HuH-7.5 (cell line): ENCODE results near the gene NEDD4L.

ENCODE experiments used
- DNase-seq: peaks from one replicate; pipeline ENCODE4 v3.0.0; 2011; ENCODE audit warnings: low spot score

The NEDD4L gene

DNA sequence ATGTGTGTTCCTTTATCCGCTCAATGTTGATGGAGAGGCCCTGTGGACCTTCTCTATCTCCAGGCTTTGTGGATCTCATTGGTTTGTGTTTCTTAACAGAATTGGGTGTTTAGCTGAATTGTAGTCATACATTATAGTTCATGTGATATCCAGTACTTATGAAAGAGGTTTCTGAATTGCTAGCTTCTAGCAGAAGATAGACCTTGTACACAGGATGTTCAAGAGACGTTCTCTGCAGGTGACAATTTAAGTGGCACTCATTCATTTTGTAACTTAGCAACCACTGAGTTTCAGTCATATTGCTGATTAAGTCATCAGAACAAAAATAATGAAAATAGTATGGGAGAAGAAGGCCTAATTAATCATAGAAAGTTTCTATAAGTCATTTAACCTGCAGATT is 305.6 kb downstream of the NEDD4L start:
- no peak for DNase-seq

DNA sequence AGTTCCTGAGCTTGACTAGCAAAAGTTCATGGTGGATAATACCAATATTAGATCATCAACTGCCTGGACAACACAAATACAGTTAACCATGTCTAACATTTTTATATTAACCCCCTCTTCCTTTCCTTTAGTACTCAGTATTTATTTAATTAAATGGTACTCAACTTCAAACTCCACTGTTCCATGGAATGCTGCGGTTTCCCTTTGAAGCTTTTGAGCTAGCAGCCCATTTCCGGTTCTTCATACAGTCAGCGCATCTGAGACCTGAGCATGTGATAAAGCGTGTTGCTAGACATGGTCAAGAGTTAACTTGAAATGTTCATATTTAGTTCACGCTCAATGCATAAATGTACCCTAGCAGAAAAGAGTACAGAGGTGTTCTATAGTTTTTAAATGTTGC is 306.5 kb downstream of the NEDD4L start:
- no peak for DNase-seq

DNA sequence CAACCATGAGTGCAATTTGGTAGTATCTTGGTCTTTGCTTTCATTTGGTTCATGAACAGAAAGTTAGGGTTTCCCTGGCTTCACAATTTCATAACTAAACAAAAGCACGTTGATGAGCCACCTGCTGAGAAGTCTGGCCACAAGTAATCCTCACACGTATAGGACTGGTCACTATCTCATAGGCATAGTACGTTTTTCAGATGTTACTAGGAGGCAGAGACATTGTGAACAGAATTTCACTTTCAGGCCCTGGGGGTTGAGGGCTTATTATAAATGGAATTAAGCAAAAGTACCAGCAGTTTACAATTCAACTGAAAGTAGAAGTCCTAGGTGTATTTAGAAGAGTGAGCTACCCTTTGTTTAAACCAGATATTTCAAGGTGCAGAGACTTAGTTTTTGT is 307.8 kb downstream of the NEDD4L start:
- DNase-seq: no peak

DNA sequence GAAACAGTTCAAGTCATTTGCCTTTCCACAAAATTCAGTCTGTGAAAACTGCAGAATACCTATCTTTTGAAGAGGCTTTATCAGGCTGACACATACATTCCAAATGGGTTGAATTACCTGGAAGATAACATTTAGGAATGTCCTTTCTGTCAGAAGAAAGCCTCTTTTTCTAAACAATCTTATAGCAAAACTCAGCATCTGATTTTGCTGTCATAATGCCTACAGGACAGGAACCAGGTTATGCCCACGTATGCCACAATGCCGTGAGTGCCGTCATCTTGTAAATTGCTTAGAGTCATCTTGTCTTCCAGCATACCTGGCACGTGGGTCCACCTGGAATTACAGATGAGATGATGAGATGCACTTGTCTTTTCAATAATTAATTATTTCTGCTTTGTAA is 309.6 kb downstream of the NEDD4L start:
- DNase-seq: no peak

DNA sequence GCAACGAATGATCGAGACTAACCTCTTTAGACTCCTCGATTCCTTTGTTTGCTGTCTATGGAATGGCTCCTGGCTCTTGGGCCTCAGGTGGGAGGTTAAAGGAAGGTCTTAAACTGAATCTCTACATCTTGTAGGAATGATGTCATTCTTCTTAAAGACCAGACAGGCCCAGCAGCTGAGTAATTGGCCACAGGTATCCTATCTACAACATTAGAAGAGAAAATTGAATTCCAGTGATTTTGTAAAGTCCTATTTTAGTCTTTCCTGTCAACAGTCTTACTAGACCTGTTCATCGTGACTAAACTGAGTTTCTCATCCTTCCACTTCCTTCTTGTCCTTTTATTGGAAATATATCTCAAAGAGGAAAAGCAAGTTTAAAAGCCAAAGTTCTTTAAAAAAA is 310.0 kb downstream of the NEDD4L start:
- no peak for DNase-seq

DNA sequence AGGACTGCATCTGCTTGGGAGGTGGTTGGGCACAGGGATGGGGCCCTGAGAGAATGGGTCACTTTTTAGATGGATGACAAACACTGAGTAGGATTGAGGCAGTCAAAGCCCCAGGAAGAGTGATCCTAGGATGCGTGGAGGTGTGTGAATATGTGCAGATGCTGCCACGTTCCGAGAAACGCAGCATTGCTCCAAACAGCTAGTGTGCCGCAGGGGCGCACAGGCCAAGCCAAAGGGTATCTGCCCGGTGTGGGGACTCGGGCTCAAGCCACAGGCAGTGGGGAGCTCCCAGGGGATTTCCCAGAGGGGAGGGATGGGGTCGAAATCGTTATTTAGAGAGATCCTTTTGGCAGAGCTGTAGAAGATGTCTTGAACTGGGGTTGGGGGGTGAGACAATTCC is 310.8 kb downstream of the NEDD4L start:
- no peak for DNase-seq

DNA sequence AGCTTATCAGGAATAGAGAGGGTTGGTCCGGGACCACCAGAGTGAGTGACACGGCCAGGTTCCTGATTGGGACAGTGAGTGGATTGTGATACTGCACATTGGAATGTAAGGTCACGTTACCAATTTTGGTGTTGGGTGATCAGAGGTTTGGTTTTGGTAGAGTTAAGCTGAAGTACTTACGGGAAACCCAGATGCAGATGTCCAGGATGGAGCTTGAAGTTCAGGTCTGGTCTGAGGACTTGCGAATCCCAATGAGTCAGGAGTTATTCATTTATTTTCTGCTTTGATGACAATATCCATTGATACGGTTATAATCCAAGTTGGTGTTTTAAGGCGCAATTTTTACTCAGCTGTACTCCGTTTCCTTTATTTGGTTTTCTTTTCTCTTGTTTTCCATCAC is 311.2 kb downstream of the NEDD4L start:
- no peak for DNase-seq

DNA sequence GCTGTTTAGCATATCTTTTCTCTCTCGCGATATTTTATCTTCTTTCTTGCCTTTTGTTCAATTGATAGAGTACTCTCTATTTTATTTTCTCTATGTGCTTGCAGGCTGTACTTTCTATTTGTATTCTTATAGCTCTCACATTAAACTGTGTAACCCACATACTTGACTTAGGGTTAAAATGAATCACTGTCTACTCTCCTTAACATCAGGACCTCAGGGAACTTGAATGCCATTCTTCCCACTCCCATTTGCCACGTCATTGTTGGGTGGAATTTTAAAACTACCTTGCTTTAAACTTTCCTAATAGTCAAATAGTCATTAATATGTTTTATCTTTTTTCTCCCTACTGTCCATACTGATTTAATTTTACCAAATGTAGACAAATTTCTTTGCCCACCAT is 315.2 kb downstream of the NEDD4L start:
- DNase-seq: no peak

DNA sequence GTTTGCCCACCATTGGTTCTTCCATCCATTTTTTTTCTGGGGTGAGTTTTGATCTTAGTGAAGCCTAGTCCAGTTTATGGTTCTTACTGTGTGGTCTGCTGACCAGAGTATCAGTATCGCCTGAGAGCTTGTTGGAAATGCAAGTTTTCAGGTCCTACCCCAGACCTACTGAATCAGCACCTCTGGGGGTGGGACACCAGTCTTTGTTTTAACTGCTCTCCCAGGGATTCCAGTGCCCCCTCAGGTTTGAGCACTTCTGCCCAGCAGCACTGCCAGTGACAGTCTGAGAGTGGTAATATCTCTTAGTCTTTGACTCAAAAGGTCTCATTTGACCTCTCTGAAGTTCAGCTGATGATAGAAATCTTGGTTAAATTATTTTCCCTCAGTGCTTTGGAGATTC is 315.6 kb downstream of the NEDD4L start:
- no peak for DNase-seq

DNA sequence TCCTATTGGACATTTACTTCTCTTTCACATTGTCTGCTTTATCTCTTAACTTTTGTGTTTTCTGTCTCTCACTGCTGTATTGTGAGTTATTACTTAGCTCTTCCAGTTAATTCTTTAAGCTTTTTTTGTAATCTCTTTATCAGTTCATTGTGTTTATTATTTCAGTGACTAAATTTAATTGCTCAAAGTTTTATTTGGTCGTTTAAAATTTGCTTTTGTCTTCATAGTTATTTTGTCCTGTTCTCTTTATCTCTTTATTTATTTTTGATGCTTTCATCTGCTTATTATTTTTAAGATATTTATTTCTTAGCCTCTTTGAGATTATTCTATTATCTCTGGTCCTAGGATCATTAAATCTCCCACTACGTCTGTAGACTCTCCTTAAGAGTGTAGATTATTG is 316.3 kb downstream of the NEDD4L start:
- no peak for DNase-seq

DNA sequence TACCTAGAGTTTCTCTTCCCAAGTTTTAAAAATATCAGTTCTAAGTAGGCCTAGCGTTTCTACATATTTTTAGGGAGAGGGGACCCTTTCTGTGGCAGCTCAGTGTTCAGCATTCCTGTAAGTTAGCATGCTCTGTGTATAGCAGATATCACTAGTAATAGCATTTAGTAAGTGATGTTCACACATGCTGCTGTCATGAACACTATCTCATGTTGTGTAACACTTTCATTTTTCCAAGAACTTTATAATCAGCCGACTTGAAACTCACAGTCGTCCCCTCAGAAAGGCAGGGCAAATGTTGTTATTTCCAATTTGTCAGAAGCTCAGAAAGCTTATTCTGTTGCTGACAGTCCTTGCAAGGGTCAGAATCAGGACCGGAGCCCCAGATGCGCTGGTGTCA is 317.2 kb downstream of the NEDD4L start:
- no peak for DNase-seq

DNA sequence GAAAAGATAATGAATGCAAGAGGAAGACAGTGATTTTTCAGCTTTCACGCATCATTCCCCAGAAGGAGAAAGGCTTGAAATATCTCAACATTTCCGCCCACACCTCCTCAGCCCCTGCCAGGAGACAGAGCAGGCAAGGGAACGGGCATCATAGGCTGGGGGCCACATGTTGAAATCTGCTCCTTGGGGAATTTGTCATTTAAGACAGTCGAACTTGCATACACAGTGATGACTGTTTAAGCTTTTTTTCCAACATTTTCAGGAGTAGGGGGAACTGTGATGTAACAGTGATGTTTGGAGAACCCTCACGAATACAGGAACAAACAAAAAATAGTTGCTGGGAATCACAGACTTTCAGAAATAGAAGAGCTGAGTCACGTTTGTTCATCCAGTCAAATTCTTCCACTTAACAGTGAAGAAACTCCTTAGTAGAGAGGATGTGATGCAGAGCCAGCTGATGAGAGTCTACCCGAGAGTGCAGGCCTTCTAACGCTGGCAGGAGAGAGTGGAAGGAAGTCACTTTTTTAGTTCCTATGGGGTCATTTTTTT is 318.1 kb downstream of the NEDD4L start:
- DNase-seq: no peak

DNA sequence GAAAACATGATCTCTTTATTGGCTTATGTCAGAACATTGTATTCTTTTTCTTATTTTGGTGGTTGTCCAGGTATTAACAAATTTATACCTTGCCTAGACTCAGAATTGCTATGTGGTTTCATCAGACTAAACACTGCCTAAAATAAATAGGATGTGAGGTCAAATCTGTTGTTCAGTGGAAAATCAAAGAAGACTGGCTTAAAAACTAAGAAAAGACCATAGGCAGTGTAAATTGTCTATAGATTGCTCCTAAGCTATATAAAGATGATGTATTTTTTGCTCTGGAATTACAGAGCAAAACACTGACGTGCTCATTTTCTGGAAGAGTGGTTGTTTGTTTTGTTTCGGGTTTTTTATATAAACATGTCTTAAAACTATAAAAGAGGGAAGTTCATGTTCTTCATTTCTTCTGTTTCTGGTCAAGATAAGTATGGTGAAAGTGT is 318.8 kb downstream of the NEDD4L start:
- no peak for DNase-seq

DNA sequence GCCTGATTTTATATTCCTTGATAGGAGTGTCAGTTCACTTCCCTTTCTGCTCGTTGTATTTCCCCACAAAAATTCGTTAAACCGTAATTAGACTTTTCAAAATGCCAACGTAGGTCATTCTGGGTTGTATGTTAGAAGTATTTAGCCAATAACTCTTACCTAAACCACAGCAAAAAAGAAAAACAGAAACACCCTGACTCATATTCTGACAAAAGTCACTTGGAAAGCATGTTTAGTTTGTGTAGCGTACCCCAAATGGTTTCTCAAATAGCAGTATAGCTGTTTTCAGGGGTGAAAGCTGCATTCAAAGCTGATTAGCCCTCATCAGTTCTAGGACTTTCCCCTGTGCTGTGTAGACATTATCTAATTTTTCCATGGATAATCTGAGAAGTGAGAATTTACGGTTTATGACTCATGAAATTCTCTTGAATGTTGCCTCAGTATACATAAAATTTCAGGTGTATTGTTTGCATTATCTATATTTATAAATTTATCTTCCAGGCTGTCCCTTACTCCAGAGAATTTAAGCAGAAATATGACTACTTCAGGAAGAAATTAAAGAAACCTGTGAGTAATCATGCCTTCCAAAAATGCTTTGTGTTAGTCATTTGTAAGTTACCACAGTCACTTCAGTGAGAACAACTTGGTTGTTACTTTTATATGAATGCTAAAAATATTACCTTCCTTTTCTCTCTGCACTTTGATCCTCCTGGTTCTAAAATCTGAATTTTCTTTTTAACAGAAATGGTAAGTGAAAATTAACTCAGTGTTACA is 319.9 kb downstream of the NEDD4L start:
- no peak for DNase-seq

DNA sequence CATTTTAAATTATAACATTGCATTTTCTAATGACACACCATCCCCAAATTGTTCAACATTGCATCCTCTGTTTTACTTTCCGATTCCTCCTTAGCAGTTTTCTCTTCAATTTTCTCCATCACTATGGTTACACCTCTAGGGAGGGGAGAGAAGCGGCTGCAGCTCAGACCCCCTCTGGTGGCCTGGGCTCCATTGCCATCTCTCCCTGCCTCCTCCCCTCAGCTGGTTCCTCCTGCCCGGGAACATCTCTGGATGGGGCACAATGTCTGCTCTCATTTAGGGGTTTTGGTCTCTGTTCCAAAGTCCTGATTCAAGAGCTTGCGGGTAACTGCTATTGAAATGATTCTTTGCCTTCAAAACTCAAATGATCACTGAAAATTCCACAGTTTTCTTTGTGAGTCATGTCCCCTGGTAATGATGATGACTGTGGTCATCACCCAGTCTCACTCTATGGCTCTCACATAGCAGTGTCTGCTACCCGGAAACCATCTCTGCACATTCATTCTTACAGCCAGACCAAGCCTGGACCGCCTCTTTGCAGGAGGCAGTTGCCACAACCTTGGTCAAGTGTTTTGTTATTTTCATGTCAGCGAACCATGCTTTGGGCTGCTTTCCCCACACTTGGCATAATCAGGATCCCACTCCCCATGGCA is 321.0 kb downstream of the NEDD4L start:
- DNase-seq: no peak

DNA sequence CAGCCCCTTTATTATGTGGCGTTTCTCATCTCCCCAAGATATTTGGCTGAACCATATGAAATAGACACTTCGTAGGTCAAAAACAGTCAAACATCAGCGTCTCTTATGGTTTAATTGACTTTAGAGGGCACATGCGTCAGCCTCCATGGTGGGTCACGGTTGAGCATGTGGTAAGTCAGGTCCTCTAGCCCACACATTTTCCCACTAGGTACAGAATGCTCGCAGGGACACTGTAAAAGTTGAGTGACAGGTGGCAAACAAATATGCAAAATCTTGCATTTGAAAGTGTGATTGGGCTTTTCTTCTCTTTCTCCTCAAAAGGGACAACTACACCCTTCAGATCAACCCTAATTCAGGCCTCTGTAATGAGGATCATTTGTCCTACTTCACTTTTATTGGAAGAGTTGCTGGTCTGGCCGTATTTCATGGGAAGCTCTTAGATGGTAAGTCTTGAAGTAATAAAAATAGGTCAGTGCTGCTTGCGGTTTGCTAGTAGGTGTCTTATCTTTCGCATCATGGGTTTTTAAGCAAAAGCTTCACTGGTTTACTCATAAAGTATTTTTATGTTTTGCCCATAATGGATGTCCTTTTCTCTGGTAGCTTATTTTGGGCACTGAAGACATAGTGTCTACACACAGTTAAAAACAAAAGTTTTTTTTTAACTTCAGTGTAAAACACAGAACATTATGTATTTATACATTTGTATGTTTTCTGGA is 323.6 kb downstream of the NEDD4L start:
- no peak for DNase-seq

DNA sequence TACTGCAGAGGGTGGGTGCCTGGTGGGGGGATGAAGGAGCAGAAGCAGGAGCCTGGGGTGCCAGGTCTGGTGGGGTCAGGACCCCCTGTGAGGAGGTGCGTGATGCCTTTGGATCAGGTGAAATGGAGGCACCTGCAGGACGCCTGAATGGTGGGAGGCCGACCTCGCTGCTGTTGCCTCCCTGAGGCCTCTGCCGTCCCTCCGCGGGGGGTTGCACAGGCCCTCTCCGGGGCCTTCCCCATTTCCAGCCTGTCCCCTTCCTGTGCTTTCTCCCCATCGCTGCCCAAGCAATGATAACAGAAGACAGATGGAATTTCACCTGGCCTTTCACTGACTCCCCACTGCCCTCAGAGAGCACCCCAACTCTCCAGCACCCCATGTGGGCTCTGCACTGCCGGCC is 325.6 kb downstream of the NEDD4L start:
- DNase-seq: no peak

DNA sequence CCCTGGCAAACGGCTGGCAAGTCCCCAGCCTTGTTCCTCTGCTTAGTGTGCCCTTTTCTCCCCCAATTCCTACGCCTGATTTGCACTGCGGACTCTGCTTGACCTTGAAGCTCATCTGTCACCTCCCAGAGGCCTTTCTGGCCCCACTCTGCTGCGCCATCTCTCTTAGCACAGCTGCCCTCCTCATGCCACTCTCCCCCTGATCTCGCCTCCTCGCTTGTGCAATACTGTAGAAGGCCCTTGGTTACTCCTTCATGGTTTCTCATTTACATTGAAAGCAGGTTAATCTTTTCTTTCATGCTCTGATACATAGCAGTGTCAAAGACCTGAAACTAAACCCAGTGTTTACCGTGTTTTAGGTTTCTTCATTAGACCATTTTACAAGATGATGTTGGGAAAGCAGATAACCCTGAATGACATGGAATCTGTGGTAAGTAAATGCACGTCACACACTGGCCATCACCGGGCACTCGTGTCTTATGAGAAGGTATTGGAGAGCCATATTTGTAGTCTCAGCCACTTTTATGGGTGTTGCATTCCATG is 326.1 kb downstream of the NEDD4L start:
- no peak for DNase-seq

DNA sequence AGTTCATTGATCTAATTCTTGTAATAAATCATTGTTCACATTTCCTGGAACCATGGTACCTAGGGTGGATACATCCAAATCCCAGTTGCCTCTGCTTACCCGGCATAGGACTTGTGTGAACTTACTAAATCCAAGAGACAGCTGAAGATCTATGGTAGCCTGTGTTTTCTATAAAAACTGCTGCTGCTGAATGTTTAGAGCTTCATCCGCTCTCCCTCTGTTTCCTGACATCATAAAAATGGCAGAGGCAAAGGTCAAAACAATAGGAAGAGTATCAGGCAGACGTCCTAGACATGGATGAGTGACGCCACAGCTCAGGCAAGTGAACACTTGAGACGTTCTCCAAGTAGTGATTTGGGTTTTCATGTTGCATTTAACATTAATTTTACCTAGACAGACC is 326.6 kb downstream of the NEDD4L start:
- no peak for DNase-seq

DNA sequence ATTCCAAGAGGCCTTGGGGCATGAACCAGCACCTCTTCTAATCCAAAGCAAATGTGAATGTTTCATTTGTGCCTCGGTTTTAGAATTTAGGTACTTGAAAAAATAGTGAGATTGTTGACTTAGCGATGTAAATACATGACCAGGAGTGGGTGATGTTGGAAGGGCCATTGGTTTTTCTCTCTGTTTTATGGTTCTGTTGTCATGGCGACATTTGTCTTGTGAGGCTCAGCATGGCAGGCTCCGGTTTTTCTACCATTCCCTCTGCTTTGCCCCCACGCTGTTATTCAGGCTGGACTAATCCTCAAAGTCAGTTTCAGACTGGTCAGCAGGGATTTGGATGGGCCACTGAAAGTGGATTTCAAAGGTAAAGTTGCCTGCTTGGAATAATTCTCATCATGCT is 329.5 kb downstream of the NEDD4L start:
- no peak for DNase-seq

DNA sequence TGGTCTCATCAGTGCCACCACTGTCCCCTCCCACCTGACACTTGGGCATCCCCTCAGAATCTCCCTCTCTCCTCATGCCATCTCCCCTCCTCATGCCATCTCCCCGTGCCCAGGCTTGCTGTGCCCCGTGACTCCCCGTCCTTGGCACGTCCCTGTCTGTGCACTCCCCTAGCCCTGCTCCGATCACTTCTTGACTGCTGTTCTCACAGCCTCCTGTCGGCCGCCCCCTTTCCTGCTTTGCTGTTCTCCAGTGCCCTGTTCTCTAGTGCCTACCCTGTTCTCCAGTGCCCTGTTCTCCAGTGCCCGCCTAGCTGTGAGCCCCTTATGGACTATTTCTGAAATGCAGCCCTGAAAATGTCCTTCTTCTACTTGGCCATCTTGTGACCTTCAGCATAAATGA is 331.0 kb downstream of the NEDD4L start:
- DNase-seq: no peak
